K562 (cell line): Measurements from ENCODE around the gene STK32C. TPM values are rescaled to one million over a fixed set of nuclear protein-coding genes. Genes with fewer than 3 reads are reported as not detected.

Experiments used
- ATAC-seq: fragments of 200-7000 bp; cut with Tn5 transposase; 3 replicates; pipeline ENCODE4 v1.9.1; 2020; ENCODE audit warnings: moderate library complexity
- BruUV-seq: library from RNA; stranded (reverse); fragments of 400-500 nt; replicated peaks from 2 replicates; lab custom pipeline; 2021; lab: Mats Ljungman, UMichigan
- CTCF ChIA-PET: fragments of 300-600 bp; formaldehyde crosslinking; extraction: SDS; loops from one replicate; lab custom pipeline; 2021; ENCODE audit warnings: low intra/inter-chr PET ratio; lab: Yijun Ruan, JAX
- POLR2A ChIA-PET: fragments of 300-600, 350-650 bp; sonication (Branson Sonifier 250); formaldehyde crosslinking; extraction: SDS; loops from one replicate; lab custom pipeline; 2021; ENCODE audit warnings: antibody characterized with exemption, inconsistent platforms; lab: Yijun Ruan, JAX
- DNase-seq, 4 experiments: peaks; one replicate each; pipeline versions ENCODE4 v3.0.0 to v3.0.0-alpha.2; 2011 to 2018; ENCODE audit warnings: low spot score in 3 of 4, mixed read lengths in 3 of 4; ENCODE audit errors: extremely low read depth in 1 of 4
- FAIRE-seq: peaks from 2 replicates; lab custom pipeline; 2011; peaks lifted over from hg19 to GRCh38; lab: Jason Lieb, UNC
- H2AFZ ChIP-seq: 2 replicates; pipeline ENCODE4 v1.6.0; 2011; ENCODE audit warnings: low read depth, low read length, control low read depth, inconsistent platforms
- H3K27ac ChIP-seq: fragments of 200-600 bp; 3 replicates; pipeline ENCODE4 v1.8.0; 2011; ENCODE audit warnings: low read depth, mild to moderate bottlenecking, control low read depth, inconsistent platforms, low read length, moderate library complexity, mixed read lengths; ENCODE audit errors: extremely low read depth
- H3K27me3 ChIP-seq, 2 experiments: fragments of 300-600 bp in 1 of 2; 2 replicates in 1 of 2; 3 replicates in 1 of 2; pipeline versions ENCODE4 v1.6.0 to v1.8.0; 2011; ENCODE audit warnings: inconsistent platforms in 2 of 2, low read length in 2 of 2, mild to moderate bottlenecking in 1 of 2, mixed read lengths in 1 of 2, moderate library complexity in 1 of 2; ENCODE audit not compliant: control insufficient read depth in 2 of 2, insufficient read depth in 2 of 2
- H3K36me3 ChIP-seq: fragments of 300-600 bp; 3 replicates; pipeline ENCODE4 v1.8.0; 2011; ENCODE audit warnings: mild to moderate bottlenecking, low read length, inconsistent platforms; ENCODE audit not compliant: control insufficient read depth, insufficient read depth
- H3K4me1 ChIP-seq, 2 experiments: fragments of 200-600 bp in 1 of 2; replicated peaks in 1 of 2; 2 replicates in 1 of 2; 3 replicates in 1 of 2; pipeline versions ENCODE4 v1.5.1 to v1.8.0; 2011; ENCODE audit warnings: inconsistent platforms in 2 of 2, low read length in 2 of 2, mild to moderate bottlenecking in 1 of 2, mixed read lengths in 1 of 2, moderate library complexity in 1 of 2; ENCODE audit not compliant: control insufficient read depth in 2 of 2, insufficient read depth in 2 of 2
- H3K4me2 ChIP-seq: 2 replicates; pipeline ENCODE4 v1.6.1; 2011; ENCODE audit warnings: low read length, control low read depth, inconsistent platforms, mixed read lengths; ENCODE audit not compliant: insufficient read depth
- H3K4me3 ChIP-seq: fragments of 200-600 bp; sonication (generic), shearing (Covaris generic); 2 replicates; pipeline ENCODE4 v1.5.1; 2016; ENCODE audit warnings: control low read depth, inconsistent platforms
- H3K79me2 ChIP-seq: fragments of 200-600 bp; 3 replicates; pipeline ENCODE4 v1.8.0; 2011; ENCODE audit warnings: low read length, inconsistent platforms; ENCODE audit not compliant: control insufficient read depth, insufficient read depth
- H3K9ac ChIP-seq, 2 experiments: 2 replicates each; pipeline versions ENCODE4 v1.6.0 to v1.6.1; 2011; ENCODE audit warnings: low read depth in 2 of 2, low read length in 2 of 2, control low read depth in 1 of 2, inconsistent platforms in 1 of 2, mild to moderate bottlenecking in 1 of 2, mixed read lengths in 1 of 2; ENCODE audit not compliant: insufficient read depth in 1 of 2
- H3K9me1 ChIP-seq: one replicate; pipeline ENCODE4 v1.6.0; 2011; ENCODE audit warnings: inconsistent platforms, mild to moderate bottlenecking, low read length, moderate library complexity; ENCODE audit not compliant: control insufficient read depth, insufficient read depth
- H3K9me3 ChIP-seq: replicated peaks from 2 replicates; pipeline ENCODE4 v1.5.1; 2011; ENCODE audit warnings: low read depth, low read length, inconsistent platforms; ENCODE audit not compliant: control insufficient read depth, insufficient read depth
- H4K20me1 ChIP-seq: replicated peaks from 2 replicates; pipeline ENCODE4 v1.6.1; 2011; ENCODE audit warnings: low read length, inconsistent platforms, mixed read lengths; ENCODE audit not compliant: control insufficient read depth, insufficient read depth
- ADNP ChIP-seq: fragments of 200-800 bp; sonication (Bioruptor generic); IDR thresholded peaks from 2 replicates; pipeline ENCODE4 v1.6.1; 2016; ENCODE audit warnings: missing genetic modification characterization, missing compliant biosample characterization
- NR4A1 ChIP-seq, 2 experiments: fragments of 250-450 bp in 1 of 2; fragments of 450-650 bp in 1 of 2; sonication (Bioruptor Pico) in 1 of 2; IDR thresholded peaks; 2 replicates each; pipeline versions ENCODE4 v1.4.0 to v1.6.1; 2016 to 2020; ENCODE audit warnings: mild to moderate bottlenecking in 2 of 2, missing compliant biosample characterization in 1 of 2, missing genetic modification characterization in 1 of 2, moderate library complexity in 1 of 2
- PTBP1 ChIP-seq: fragments of 200-400 bp; formaldehyde crosslinking; IDR thresholded peaks from 2 replicates; pipeline ENCODE4 v1.6.1; 2017; ENCODE audit warnings: low read depth, low read length
- PYGO2 ChIP-seq: fragments of 450-650 bp; IDR thresholded peaks from 2 replicates; pipeline ENCODE4 v1.6.1; 2016; ENCODE audit warnings: mild to moderate bottlenecking, missing genetic modification characterization, moderate library complexity, missing compliant biosample characterization
- RBM34 ChIP-seq: fragments of 200-400 bp; formaldehyde crosslinking; IDR thresholded peaks from 2 replicates; pipeline ENCODE4 v1.6.1; 2018; ENCODE audit warnings: low read length, borderline replicate concordance; ENCODE audit not compliant: insufficient read depth
- SMARCB1 ChIP-seq: IDR thresholded peaks from 2 replicates; pipeline ENCODE4 v1.6.1; 2011; ENCODE audit warnings: improper control_type of control experiment, low read depth; ENCODE audit not compliant: insufficient read length
- TCFL5 ChIP-seq: fragments of 250-450 bp; sonication (Bioruptor Pico); conservative IDR thresholded peaks from 2 replicates; pipeline ENCODE4 v1.6.1; 2021; ENCODE audit warnings: mild to moderate bottlenecking, moderate library complexity, matching md5 sums
- YBX1 ChIP-seq: fragments of 450-650 bp; IDR thresholded peaks from 2 replicates; pipeline ENCODE4 v1.7.1; 2016; ENCODE audit warnings: mild to moderate bottlenecking
- ZNF175 ChIP-seq: fragments of 200-800 bp; sonication (Bioruptor generic); IDR thresholded peaks from 2 replicates; pipeline ENCODE4 v1.6.1; 2016; ENCODE audit warnings: low read depth, mild to moderate bottlenecking, missing genetic modification characterization, missing compliant biosample characterization
- ZNF445 ChIP-seq: fragments of 250-450 bp; sonication (Bioruptor Pico); IDR thresholded peaks from 2 replicates; pipeline ENCODE4 v1.4.0; 2020; ENCODE audit warnings: low read depth, mild to moderate bottlenecking, moderate library complexity
- WGBS: fragments of 100-300 bp; shearing (Covaris generic); methylation state at CpG from one replicate; pipeline ENCODE4 v1.1.6; 2016; ENCODE audit warnings: low coverage, mixed read lengths; ENCODE audit not compliant: insufficient coverage; ENCODE audit errors: missing lambda C conversion rate; 5-methylcytosine and 5-hydroxymethylcytosine counted together
- in situ Hi-C: fragments of 300-500 bp; cut with MboI; formaldehyde crosslinking; loops from 4 replicates; pipeline ENCODE4 v1.15.0; 2018; ENCODE audit warnings: inconsistent platforms, mixed read lengths
- intact Hi-C: fragments of 100-400 bp; cut with micrococcal nuclease; formaldehyde crosslinking; loops from 2 replicates; pipeline ENCODE4 v1.14.2; 2022
- polyA plus RNA-seq, 8 experiments: library from polyadenylated mRNA; depleted of rRNA in 4 of 8; stranded (reverse) in 5 of 8; unstranded in 3 of 8; fragments of >200 nt; fragmentation: Nextera tagmentation in 2 of 8; fragmentation: Illumina TruSeq in 1 of 8; extraction: Ambion mirVana in 2 of 8; extraction: Trizol in 1 of 8; gene quantifications; 2 replicates each; pipeline versions ENCODE4 v1.2.1 to v1.2.3, GENCODE V29; 2011 to 2014; ENCODE audit warnings: inconsistent platforms in 1 of 8, missing spikeins in 1 of 8
- total RNA-seq, 7 experiments: library from RNA; depleted of rRNA in 6 of 7; stranded (reverse); fragments of >200 nt in 6 of 7; fragmentation: Illumina TruSeq in 2 of 7; extraction: Trizol in 2 of 7; gene quantifications; 2 replicates each; pipeline versions ENCODE4 v1.2.1 to v1.2.3, GENCODE V29; 2011 to 2021; ENCODE audit warnings: low replicate concordance in 1 of 7
- TF ChIP-seq, protein P1 (sequence below): fragments of 450-650 bp; formaldehyde crosslinking; IDR thresholded peaks from 2 replicates; pipeline ENCODE4 v1.4.0; 2020; ENCODE audit warnings: mild to moderate bottlenecking, moderate library complexity
- TF ChIP-seq, protein P2 (sequence below): sonication (generic); formaldehyde crosslinking; IDR thresholded peaks from 2 replicates; pipeline ENCODE4 v1.8.0; 2022; ENCODE audit warnings: mild to moderate bottlenecking, missing genetic modification reagents, borderline replicate concordance
- TF ChIP-seq, protein P3 (sequence below): sonication (generic); formaldehyde crosslinking; IDR thresholded peaks from 2 replicates; pipeline ENCODE4 v1.8.1; 2023; ENCODE audit warnings: mild to moderate bottlenecking, missing genetic modification reagents
- TF ChIP-seq, protein P4 (sequence below): sonication (generic); formaldehyde crosslinking; IDR thresholded peaks from 2 replicates; pipeline ENCODE4 v1.8.0; 2022; ENCODE audit warnings: missing genetic modification reagents, mild to moderate bottlenecking, borderline replicate concordance

STK32C gene
- total and polyA plus RNA-seq, 9 of the 15 experiments (the other 6 are each of a cell fraction or from before 2014, with no cell fraction given): 1.5 to 20.9 (median 6.5) TPM

DNA sequence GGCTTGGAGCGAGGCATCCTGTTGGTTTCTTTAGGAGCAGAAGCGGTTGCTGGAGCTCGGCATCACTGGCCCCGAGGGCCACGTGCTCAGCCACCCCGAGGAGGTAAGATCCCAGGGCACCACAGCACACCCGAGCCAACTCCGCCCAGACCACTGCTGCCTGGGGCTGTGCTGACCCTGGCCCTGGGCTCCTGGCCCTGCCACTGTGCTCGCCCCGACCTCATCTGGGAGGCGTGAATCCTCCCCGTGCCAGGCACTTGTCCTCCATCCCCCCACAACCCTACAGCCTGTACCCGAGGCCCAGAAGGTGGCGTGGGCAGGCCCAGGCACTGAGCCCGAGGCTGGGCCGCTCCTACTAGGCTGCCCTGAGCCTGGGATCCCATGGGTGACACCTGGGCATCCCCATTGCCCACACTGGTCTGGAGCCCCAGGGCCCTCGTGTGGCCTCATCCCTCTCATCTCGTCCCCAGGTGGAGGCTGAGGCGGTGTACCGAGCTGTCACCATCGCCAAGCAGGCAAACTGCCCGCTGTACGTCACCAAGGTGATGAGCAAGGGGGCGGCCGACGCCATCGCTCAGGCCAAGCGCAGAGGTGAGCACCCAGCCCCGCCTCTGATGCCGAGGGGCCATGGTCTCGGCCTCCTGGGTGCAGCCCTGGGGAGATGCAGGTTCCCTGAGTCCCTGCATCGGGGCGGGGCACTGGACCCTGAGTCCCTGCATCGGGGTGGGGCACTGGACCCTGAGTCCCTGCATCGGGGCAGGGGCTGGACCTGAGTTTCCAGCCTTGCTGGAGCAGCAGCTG lies 109.2 kb downstream of the STK32C start:
- H3K9ac ChIP-seq: no peak overlapping the region
- ChIA-PET POLR2A (no interaction called here), CTCF (no interaction called here)
- in situ Hi-C loops: no loop called here
- H3K4me3 ChIP-seq: no peak overlapping the region
- no peaks in the 10 kb centered on the region for H3K9me1 ChIP-seq
- no peak overlapping the region for H2AFZ ChIP-seq
- no peaks in the 10 kb centered on the region for H3K4me1 ChIP-seq
- H3K27me3 ChIP-seq: peaks cover 0 to 40% of the 10 kb centered on the region in 2 experiments; a peak in 2 of 5 replicates
- no peaks in the 10 kb centered on the region for H3K9me3 ChIP-seq
- no peaks in the 10 kb centered on the region for H3K79me2 ChIP-seq
- FAIRE-seq (no peak), DNase-seq (no peak), ATAC-seq (no peak)
- no peak overlapping the region for H3K4me2 ChIP-seq
- no peaks in the 10 kb centered on the region; the same call in 1 of the 2 replicates for H4K20me1 ChIP-seq
- no TSS peak for BruUV-seq
- intact Hi-C loops: no loop called here
- 2% methylated on average over 16 of the region's 35 CpGs for WGBS
- no peak overlapping the region for H3K27ac ChIP-seq
- H3K36me3 ChIP-seq: no peaks in the 10 kb centered on the region
- TF ChIP-seq YBX1 (no peak), PTBP1 (no peak), SMARCB1 (no peak), TCFL5 (CRISPR knock-in tag) (no peak), PYGO2 (tag) (no peak), RBM34 (no peak), ZNF445 (CRISPR knock-in tag) (no peak), ZNF175 (no peak), ADNP (tag) (no peak), NR4A1 (CRISPR knock-in tag; IDR thresholded peaks at IDR 0.05) (no peak), NR4A1 (tag; IDR thresholded peaks at IDR 0.05) (no peak)
- TF ChIP-seq, protein P1, sequence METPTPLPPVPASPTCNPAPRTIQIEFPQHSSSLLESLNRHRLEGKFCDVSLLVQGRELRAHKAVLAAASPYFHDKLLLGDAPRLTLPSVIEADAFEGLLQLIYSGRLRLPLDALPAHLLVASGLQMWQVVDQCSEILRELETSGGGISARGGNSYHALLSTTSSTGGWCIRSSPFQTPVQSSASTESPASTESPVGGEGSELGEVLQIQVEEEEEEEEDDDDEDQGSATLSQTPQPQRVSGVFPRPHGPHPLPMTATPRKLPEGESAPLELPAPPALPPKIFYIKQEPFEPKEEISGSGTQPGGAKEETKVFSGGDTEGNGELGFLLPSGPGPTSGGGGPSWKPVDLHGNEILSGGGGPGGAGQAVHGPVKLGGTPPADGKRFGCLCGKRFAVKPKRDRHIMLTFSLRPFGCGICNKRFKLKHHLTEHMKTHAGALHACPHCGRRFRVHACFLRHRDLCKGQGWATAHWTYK (CRISPR knock-in tag): no peak
- TF ChIP-seq, protein P2, sequence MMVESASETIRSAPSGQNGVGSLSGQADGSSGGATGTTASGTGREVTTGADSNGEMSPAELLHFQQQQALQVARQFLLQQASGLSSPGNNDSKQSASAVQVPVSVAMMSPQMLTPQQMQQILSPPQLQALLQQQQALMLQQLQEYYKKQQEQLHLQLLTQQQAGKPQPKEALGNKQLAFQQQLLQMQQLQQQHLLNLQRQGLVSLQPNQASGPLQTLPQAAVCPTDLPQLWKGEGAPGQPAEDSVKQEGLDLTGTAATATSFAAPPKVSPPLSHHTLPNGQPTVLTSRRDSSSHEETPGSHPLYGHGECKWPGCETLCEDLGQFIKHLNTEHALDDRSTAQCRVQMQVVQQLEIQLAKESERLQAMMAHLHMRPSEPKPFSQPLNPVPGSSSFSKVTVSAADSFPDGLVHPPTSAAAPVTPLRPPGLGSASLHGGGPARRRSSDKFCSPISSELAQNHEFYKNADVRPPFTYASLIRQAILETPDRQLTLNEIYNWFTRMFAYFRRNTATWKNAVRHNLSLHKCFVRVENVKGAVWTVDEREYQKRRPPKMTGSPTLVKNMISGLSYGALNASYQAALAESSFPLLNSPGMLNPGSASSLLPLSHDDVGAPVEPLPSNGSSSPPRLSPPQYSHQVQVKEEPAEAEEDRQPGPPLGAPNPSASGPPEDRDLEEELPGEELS (CRISPR knock-in tag): no peak
- TF ChIP-seq, protein P3, sequence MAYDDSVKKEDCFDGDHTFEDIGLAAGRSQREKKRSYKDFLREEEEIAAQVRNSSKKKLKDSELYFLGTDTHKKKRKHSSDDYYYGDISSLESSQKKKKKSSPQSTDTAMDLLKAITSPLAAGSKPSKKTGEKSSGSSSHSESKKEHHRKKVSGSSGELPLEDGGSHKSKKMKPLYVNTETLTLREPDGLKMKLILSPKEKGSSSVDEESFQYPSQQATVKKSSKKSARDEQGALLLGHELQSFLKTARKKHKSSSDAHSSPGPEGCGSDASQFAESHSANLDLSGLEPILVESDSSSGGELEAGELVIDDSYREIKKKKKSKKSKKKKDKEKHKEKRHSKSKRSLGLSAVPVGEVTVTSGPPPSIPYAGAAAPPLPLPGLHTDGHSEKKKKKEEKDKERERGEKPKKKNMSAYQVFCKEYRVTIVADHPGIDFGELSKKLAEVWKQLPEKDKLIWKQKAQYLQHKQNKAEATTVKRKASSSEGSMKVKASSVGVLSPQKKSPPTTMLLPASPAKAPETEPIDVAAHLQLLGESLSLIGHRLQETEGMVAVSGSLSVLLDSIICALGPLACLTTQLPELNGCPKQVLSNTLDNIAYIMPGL: no peak
- TF ChIP-seq, protein P4, sequence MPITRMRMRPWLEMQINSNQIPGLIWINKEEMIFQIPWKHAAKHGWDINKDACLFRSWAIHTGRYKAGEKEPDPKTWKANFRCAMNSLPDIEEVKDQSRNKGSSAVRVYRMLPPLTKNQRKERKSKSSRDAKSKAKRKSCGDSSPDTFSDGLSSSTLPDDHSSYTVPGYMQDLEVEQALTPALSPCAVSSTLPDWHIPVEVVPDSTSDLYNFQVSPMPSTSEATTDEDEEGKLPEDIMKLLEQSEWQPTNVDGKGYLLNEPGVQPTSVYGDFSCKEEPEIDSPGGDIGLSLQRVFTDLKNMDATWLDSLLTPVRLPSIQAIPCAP (CRISPR knock-in tag): no peak
